Gastrocnemius medialis (tissue), 4 donors: ENCODE measurements around the gene WWOX.

ENCODE experiments used
- CTCF ChIP-seq, 5 experiments: fragments of 450-650 bp in 3 of 5; fragments of 200-600 bp in 2 of 5; sonication (generic) in 2 of 5; IDR thresholded peaks in 4 of 5; conservative IDR thresholded peaks in 1 of 5; 1 replicate in 4 of 5; 2 replicates in 1 of 5; pipeline ENCODE4 v1.5.1; 2016 to 2019; ENCODE audit warnings: antibody characterized with exemption in 5 of 5, mild to moderate bottlenecking in 3 of 5, moderate library complexity in 3 of 5
- POLR2A ChIP-seq, 2 donors: fragments of 450-650 bp; IDR thresholded peaks; one replicate each; pipeline ENCODE4 v1.6.1; 2017; ENCODE audit warnings: antibody characterized with exemption in 2 of 2, mild to moderate bottlenecking in 2 of 2, moderate library complexity in 2 of 2

DNA sequence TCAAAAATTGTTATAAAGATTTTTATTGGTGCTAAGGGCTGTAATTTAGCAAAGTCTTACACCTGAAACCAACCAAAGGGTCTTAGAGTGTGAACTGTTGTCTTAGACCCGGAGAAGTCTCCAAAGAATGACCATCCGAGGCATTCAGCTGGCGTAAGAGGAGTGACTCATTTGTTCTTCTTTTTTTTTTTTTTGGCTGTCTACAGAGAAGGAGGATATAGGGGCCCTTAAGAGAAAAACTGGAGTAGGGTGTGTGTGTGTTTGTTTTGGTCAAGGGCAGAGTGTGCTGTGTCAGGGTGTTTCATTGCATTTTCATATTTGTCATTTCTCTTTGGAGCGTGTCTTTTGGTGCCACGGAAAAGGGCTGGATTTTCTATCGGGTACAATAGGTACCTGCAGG, 508.0 kb downstream of the WWOX start:
- TF ChIP-seq CTCF (IDR thresholded peaks at IDR 0.05 in 4 of 5, conservative IDR thresholded peaks at IDR 0.05 in 1 of 5), result no peak
- no peak for TF ChIP-seq POLR2A (IDR thresholded peaks at IDR 0.05)
